DND-41 (cell line): ENCODE results near the gene CCDC102A.

Experiments used
- EZH2 ChIP-seq: IDR thresholded peaks from 3 replicates; pipeline ENCODE4 v1.6.1; 2012; ENCODE audit warnings: borderline replicate concordance, low read depth, mild to moderate bottlenecking, moderate library complexity, low read length, inconsistent platforms; ENCODE audit not compliant: severe bottlenecking
- TF ChIP-seq, protein P1 (sequence below): IDR thresholded peaks from 2 replicates; pipeline ENCODE4 v1.5.1; 2012; ENCODE audit warnings: borderline replicate concordance, low read length, moderate library complexity, mild to moderate bottlenecking; ENCODE audit not compliant: poor library complexity, severe bottlenecking; ENCODE audit errors: extremely low read depth

DNA sequence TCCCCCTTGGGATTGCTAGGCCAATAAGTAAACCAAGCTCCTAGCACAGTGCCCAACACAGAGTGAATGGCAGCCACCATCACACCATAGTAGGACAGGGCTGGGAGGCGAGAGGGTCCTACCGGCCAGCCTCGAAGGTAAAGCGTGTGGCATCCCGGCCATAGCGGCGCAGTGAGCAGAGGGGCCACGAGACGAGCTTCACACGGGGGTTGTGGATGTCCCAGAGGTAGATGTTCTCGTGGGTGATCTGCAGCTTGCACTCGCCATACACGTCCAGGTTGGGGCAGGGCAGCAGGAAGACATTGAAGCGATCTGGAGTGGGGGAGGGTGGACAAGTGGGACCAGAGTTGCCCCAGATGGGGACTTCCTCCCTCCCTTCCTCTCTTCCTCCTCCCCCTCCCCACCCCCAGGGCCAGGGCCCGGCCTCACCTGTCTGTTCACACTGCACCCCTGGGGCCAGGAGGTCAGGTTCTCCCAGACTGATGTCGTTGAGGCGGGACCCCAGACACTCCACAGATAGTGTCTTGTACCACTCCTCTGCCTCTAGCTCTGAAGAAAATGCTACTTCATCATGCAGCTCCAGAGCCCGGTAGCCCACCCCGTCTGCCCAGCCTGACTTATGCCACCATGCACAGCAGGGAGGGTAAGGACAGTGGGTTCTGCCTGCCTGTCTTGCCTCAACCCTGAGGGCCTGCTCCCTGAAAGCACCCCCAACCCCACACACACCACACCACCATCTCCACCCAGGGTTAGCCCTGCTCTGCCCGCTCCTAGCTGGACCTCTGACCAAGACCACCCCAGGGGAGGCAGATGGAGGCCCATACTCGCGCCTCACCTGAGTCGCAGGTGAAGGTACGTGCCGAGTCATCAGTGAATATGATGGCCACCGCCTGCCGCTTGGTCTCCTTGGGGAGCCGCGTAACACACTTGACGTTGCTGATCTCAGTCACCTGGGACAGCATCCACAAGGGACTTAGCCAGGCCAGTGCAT lies 61.4 kb downstream of the CCDC102A start:
- TF ChIP-seq, protein P1, sequence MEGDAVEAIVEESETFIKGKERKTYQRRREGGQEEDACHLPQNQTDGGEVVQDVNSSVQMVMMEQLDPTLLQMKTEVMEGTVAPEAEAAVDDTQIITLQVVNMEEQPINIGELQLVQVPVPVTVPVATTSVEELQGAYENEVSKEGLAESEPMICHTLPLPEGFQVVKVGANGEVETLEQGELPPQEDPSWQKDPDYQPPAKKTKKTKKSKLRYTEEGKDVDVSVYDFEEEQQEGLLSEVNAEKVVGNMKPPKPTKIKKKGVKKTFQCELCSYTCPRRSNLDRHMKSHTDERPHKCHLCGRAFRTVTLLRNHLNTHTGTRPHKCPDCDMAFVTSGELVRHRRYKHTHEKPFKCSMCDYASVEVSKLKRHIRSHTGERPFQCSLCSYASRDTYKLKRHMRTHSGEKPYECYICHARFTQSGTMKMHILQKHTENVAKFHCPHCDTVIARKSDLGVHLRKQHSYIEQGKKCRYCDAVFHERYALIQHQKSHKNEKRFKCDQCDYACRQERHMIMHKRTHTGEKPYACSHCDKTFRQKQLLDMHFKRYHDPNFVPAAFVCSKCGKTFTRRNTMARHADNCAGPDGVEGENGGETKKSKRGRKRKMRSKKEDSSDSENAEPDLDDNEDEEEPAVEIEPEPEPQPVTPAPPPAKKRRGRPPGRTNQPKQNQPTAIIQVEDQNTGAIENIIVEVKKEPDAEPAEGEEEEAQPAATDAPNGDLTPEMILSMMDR, result no peak
- TF ChIP-seq EZH2, result no peak
